ENCODE measurements around the gene PPP1CA.

GRCh38 chr11:67450796-67451657 is 49.4 kb upstream of the PPP1CA start:
- TF ChIP-seq, protein P1, sequence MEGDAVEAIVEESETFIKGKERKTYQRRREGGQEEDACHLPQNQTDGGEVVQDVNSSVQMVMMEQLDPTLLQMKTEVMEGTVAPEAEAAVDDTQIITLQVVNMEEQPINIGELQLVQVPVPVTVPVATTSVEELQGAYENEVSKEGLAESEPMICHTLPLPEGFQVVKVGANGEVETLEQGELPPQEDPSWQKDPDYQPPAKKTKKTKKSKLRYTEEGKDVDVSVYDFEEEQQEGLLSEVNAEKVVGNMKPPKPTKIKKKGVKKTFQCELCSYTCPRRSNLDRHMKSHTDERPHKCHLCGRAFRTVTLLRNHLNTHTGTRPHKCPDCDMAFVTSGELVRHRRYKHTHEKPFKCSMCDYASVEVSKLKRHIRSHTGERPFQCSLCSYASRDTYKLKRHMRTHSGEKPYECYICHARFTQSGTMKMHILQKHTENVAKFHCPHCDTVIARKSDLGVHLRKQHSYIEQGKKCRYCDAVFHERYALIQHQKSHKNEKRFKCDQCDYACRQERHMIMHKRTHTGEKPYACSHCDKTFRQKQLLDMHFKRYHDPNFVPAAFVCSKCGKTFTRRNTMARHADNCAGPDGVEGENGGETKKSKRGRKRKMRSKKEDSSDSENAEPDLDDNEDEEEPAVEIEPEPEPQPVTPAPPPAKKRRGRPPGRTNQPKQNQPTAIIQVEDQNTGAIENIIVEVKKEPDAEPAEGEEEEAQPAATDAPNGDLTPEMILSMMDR (IDR thresholded peaks at IDR 0.05): no peak
- no peak for TF ChIP-seq POLR2A (IDR thresholded peaks at IDR 0.05)
